GDM1 (cell line): Measurements from ENCODE around the gene SLC35F6.

Source experiments
- DNase-seq: peaks from one replicate; lab custom pipeline; 2025; lab: John Stamatoyannopoulos, UW

Gene SLC35F6, protein sequence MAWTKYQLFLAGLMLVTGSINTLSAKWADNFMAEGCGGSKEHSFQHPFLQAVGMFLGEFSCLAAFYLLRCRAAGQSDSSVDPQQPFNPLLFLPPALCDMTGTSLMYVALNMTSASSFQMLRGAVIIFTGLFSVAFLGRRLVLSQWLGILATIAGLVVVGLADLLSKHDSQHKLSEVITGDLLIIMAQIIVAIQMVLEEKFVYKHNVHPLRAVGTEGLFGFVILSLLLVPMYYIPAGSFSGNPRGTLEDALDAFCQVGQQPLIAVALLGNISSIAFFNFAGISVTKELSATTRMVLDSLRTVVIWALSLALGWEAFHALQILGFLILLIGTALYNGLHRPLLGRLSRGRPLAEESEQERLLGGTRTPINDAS

DNA sequence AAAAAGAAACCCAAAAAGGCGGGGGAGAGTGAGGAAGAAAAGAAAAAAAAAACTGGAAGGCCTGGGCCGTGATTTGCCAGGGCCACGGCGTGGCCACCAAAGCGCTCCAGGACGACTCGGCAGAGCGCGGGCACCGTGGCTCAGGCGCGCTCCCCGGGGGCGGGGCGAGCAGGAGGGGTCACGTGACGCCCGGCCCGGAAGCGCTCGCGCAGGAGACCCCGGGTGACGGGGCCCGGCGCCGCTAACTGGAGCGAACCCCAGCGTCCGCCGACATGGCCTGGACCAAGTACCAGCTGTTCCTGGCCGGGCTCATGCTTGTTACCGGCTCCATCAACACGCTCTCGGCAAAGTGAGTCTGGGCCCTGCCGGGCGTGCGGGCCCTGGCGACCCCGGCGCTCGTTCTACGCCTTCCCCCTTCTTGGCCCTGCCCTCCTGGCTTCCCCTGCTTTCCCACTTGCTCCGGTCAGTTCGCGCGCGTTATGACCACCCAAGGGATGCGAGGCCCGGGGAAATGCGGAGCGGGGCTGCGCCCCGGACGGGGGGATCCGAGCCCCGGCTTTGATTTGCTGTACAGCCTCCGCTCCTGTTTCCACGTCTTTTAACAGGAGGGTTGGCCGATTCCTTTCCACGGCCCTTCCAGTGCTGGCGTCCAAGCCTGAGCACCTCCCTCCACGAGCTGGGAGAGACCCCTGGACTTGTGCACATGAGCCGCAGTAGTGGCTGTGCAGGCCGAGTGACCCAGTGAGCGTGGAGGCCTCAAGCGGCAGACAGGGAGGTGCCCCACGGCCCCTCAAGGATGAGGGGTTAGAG lies at the start of gene SLC35F6:
SLC35F6 (plus strand) TSS at position 207 of the 810 bp plus-strand sequence; CDS start at position 273, 66 bp downstream.
- peak; percentile 54 for DNase-seq

DNA sequence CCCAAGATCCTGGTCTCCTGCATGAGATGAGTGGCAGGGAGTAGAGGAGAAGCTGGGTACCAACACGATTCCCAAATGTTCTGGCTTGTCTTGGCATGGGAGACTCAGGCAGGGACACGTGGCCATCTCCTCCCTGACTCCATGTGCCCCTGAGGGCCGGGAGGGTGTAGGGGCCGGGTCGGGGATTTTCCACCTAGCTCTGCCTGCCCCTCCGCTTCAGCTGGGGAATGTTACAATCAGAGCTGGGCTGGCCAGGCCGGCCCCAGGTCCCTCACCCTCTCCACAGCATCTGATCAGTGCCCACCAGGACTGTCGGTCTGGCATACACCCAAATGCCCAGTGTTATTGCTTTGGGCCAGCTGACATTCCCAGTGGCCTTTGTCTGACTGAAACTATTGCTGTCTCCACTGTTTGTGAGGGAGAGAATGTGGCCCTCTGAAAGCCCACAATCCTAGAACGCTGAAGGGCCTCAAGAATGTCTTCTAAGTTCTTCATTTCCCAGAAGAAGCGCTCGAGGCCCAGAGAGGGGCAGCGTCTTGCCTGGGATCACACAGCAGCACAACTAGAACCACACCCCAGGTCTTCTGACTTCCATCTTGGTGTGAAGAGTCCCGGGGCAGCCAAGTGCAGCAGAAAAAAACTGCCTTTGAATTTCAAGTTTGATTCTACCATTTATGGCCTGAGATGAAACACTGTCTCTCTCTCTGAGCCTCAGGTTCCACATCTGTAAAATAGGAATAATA lies 48.4 kb upstream of the SLC35F6 start:
- no peak for DNase-seq

DNA sequence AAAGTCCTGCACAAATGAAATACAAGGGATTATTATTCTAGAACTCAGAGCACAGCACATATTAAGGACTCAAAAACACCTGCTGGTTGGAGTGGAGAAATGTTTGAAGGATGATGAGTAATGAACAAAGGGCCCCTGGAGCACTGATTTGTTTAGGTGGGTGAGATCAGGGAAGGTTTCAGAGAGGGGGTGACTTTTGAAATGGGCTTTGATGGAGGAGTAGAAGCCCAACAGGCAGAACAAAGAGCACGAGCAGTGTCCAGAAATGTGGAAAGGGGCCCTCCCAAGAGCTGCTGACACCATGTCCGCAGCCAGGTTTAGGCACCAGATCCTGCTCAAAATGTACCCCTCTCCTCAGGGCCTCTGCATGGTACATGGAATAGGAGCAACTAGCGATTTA lies 47.7 kb upstream of the SLC35F6 start:
- DNase-seq, result no peak

DNA sequence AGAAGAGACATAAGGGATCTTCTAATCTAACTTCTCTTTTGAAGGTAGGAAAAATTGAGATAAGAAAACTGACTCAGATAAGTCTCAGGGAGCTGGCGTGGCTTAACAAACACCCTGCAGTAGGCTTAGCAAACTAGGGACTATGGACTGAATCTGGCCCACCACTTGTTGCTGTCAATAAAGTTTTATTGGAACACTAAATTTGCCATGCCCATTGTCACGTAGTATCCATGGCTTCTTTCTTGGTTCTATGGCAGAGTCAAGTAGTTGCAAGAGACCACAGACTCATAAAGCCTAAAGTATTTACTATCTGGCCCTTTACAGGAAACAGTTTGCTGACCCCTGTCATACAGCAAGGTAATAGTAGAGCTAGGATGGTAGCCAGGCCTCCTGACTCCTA lies 47.3 kb upstream of the SLC35F6 start:
- no peak for DNase-seq

DNA sequence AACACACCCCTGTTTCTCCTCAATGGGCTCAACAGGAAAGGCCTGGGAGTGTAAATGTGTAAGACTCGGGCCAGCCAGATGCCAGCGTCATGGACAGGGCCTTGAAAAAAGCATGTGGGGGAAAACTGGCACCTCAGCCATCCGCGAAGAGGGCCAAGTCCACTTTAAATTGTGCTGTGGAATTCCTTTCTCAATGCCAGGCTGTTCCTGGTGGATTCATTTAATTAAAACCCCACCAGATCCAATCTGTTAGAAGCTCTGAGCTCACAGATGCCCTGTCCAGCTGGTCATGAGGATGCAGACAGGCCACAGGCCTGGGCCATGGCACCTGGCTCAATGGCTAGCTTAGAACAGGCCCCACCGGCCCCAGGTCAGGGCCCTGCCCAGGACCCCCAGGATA lies 46.7 kb upstream of the SLC35F6 start:
- DNase-seq, result no peak

DNA sequence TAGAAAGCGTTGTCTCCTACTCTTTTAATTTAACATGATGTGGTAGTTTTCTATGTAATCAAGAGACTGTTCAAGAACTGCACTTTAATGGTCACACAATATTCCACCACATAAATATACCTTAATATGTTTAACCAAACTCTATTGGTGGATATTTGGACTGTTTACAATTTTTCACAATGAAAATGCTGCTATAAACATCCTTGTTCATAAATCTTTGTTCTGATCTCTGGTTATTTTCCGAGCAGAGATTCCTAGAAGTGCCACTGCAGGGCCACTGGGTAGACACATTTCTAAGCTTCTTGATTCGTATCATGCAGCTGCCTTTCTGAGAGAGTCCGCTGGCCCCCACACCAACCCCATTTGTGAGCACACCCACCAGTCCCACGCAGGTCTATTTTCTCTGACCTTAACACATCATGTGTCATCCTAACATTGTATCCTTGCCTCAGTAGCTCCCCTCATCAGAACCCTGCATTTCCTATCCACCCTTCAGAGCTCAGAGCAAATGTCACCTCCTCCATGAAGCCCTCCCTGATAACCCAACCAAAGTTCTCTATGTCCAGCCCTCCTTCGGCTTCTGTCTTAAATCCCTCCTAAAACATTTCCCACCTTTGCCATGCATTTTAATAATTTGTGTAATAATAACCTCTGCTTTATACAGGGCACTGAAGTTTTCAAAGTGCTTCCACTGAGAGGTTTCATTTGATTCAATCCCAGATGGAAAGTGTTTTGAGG lies 45.0 kb upstream of the SLC35F6 start:
- no peak for DNase-seq

DNA sequence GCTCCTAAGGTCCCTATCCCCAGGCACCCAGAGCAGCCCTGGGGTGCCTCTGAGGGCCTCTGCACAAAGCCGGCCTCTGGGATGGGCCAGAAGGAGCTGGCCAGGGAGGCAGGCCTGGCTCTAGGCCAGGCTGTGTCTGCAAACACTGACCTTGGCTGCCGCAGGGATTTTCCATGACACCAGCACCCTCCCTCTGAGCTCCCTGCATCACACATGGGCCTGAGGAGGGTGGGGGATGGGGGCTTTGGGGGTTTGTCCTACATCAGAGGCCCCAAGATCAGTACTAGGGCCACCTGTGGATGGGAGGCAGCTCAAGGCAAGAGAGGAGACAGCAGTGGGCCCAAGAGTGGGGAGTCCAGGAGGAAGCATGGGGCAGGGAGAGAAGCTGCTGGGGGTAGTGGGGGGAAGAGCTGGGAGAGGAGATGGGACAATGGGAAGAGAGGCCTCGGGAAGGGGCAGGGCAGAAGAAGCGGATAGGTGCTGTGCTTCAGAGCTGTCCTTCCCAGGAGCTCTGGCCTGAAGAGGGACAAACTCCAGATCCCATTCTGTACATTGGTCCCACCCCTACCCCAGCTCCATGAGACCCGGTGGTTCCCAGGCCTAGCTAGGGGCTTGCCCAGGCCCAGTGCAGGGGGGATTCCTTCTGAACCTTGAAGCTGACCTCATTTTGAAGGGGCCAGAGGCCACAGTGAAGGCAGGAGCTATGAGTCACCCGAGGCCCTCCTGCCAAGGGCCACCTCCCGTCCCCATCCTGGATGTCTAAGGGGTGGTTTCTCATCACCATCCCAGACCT lies 43.6 kb upstream of the SLC35F6 start:
- DNase-seq, result no peak

DNA sequence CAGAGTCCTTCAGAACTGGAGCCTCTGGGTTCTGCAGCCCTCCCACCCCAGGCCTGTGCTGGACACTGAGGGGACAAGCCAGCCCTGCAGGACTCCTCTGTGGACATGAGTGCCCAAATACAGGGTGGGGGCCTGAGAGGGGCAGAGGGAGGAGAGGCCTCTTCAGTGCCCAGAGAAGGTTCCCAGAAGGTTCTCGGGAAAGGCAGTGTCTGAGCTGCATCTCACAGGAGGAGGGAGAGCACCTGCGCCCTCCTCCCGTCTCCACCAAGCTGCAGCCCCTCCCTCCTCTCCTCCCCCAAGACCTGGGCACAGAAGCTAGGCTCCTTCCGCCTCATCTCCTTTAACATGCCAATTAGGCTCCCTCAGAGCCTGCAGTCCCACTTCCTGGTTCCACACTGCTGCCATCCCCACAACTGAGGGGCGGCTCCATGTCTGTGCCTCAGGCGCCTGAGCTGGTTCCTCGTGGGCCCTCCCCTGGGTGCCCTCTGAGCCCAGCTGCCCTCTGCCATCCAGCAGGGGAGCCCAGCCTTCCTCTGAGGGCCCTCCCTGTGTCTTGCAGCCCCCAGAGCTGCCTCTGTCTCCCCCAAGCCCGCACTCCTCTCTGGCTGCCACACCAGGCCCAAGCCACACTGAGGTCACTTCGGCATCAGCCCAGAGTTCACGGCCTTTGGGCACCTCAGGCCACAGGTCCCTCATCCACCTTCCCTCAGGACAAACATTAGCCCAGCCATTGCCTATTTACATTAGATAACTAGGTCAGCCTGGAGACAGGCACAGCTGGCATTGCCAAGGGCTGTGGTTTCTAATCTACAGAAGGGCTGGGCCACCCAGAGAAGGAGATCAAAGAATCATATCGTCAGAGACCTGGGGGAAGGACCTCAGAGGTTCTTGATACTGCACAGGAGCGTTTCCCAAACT lies 42.7 kb upstream of the SLC35F6 start:
- no peak for DNase-seq

DNA sequence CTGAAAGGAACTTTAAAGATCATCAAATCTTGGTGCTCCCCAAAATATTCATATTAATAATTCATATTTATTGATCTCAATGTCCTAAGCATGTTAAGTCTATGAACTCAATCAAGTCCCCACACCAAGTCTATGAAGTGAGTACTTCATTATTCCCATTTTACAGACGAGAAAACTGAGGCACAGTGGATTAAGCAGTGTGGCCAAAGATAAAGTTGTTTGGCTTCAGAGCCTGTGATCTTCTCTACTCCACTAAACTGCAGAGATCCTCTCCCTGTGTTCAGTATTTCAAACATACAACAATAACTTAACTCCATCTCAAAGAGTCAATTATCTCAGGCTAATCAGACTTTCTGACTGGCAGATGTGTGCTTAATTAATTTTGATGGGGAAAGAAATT lies 41.8 kb upstream of the SLC35F6 start:
- no peak for DNase-seq

DNA sequence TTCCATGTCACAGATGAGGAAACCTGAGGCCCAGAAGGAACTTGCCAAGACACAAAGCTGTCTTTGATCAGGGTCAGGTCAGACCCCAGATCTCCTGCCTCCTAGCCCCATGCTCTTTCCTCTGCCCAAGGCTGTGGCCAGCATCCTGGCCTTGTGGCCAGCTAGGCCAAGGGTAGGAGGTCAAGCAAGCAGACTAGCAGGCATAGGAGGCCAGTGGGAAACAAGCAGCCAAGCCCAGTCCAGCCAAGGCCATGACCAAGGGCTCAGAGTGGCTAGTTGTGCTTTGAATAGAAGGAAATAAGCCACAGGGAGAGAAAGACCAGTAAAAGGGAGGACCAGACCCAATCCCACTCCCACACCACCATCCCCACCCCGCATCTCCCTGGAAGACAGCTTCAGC lies 41.2 kb upstream of the SLC35F6 start:
- no peak for DNase-seq

DNA sequence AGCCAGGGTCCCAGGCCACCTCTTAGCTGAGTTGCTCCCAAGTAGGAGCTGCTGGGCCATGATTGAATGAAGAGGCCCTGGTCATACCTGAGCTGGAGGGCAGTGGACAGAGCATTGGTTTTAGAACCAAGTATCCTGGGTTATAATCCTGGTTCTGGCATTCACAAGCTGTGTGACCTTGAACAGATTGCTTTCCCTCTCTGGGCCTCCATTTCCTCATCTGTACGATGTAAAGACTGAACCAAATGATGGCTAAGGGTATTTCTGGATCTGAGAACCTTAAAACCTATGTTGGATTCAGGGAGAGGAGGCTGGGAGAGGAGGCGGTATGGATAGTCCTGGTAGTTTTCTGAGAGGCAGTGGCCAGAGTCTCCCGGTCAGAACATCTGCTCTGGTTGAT lies 40.6 kb upstream of the SLC35F6 start:
- no peak for DNase-seq

DNA sequence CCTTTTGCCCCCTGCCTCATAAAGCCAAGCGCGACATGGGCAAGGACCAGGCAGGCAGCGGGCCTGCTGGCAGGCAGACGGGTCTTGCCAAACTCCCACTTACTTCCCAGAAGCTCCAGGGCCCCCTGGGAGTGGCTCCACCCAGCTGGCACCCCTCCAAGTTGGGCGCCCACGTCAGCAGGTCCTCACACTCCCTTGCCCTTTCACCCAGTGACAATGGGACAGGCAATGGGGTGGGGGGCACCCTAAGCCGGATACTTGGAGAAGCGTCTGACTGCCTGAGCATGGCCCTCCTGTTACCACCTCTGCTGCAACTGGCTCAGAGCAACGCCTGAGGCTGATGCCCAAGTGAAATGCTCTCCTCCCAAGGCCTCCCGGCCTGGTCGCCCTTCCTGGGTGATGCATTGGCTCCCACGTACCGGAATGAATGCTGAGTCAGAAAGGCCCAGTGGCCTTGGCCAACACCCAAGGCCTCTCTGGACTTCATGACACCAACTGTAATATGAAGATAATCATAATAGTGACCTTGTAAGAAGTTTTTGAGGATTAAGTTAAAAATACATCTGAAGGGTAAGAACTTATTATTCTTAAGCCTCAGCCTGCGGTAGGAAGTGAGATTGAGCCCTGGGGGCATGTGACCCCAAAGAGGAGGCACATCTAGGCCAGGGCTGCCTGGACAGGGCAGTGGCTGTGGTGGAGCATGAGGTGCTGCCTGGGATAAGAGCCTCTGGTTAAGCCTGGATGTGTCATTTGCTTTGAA lies 39.9 kb upstream of the SLC35F6 start:
- DNase-seq, result no peak

DNA sequence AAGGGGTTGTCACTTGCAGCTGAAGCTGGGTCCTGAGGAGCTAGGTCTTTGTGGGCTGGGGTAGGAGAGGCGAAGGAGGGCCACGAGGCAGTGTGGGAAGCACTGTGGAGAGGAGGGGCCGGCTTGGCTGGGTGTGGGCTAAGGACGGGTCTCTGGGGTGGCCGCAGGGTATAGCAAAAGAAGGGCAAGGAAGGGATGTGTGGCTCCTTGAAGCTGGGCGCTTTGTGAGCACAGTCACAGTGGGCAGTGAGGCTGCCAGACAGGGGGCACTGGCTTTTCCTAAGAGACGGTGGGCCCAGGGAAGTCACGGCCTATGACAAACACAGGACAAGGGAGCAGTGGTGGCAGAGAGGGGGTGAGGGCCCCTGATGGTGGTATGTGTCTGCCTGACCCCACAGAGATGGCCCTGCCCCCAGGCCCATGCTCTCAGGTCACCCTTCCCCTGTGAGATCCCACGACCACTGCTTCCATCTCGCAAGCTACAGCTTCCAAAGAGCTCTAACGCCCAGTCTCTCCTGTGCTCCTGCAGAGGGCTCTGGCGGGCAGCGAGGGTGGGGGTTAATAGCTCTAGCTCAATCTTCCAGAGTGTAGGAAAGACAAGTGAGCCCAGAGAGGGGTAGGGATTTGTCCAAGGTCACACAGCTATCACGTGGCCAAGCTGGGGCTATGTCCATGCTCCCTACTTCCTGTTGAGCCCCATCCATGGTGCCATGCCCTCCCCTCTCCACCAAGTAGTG lies 39.1 kb upstream of the SLC35F6 start:
- no peak for DNase-seq

DNA sequence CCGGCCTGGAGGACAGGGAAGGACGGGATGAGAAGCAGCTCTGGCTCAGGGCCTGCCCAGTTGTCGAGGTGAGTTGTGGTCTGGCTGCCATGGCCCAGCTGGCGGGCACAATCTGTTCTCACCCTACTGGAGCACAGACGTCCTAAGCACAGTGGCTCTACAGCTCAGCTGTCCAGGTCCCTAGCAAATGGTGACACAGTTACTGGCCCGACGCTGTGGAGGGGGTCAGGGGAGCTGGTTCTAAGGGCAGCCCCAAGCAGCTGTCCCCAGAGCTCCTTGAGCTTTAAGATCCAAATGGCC lies 38.6 kb upstream of the SLC35F6 start:
- no peak for DNase-seq

DNA sequence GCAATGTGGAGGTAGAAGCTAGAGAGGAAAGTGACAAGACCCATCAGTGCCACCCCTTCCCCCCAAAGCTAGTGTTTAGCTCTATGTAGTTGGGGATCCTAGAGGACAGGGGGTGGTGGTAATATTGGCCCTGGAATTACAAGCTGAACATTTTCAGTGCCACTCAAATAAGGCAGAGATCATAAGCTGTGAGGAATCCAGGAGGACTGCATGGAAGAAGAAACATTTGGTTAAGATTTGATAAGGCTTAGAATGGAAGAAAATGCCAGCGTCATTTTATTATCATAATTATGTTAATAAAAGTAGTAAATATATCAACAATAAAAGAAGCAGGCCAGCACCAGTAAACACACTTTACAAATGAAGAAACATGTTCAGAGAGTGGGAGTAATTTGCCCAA lies 37.9 kb upstream of the SLC35F6 start:
- no peak for DNase-seq

DNA sequence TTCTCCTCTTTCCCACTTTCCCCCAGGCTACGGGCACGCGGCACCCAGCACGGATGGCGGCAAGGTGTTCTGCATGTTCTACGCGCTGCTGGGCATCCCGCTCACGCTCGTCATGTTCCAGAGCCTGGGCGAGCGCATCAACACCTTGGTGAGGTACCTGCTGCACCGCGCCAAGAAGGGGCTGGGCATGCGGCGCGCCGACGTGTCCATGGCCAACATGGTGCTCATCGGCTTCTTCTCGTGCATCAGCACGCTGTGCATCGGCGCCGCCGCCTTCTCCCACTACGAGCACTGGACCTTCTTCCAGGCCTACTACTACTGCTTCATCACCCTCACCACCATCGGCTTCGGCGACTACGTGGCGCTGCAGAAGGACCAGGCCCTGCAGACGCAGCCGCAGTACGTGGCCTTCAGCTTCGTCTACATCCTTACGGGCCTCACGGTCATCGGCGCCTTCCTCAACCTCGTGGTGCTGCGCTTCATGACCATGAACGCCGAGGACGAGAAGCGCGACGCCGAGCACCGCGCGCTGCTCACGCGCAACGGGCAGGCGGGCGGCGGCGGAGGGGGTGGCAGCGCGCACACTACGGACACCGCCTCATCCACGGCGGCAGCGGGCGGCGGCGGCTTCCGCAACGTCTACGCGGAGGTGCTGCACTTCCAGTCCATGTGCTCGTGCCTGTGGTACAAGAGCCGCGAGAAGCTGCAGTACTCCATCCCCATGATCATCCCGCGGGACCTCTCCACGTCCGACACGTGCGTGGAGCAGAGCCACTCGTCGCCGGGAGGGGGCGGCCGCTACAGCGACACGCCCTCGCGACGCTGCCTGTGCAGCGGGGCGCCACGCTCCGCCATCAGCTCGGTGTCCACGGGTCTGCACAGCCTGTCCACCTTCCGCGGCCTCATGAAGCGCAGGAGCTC lies 36.2 kb upstream of the SLC35F6 start:
- DNase-seq, result no peak

DNA sequence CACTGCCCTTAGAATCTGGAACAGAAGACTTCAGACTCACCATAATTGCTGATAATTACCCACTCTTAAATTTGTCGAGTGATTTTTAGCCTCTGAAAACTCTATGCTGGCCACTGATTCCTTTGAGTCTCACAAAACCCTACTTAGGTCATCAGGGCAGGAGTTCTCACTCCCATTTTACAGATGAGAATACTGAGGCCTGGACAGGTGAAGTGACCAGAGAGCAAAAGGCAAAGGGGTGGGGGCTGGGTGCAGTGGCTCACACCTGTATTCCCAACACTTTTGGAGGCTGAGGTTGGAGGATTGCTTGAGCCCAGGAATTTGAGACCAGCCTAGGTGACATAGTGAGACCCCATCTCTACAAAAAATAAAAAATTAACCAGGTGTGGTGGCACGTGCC lies 34.8 kb upstream of the SLC35F6 start:
- DNase-seq, result no peak
